Calu3 (cell line): Measurements from ENCODE around the gene CA14. TPM values are rescaled to one million over a fixed set of nuclear protein-coding genes. Genes with fewer than 3 reads are reported as not detected.
A peak's percentile ranks its signal among the peaks of the same experiment; 100 is the strongest.

ENCODE experiments used
- BruUV-seq: library from RNA; stranded (reverse); fragments of 400-500 nt; replicated peaks from 2 replicates; lab custom pipeline; 2021; lab: Mats Ljungman, UMichigan
- CTCF ChIA-PET: fragments of 300-600 bp; sonication (Branson Sonifier 250); formaldehyde crosslinking; loops from one replicate; lab custom pipeline; 2022; ENCODE audit warnings: antibody characterized with exemption; lab: Charles Lee
- DNase-seq: peaks from one replicate; pipeline ENCODE4 v3.0.0; 2022
- H3K27ac Mint-ChIP-seq: one replicate; pipeline ENCODE4 v1.8.0; 2022; ENCODE audit warnings: mixed read lengths; ENCODE audit not compliant: unreplicated experiment
- H3K27me3 Mint-ChIP-seq: one replicate; pipeline ENCODE4 v1.8.0; 2022; ENCODE audit warnings: mixed read lengths; ENCODE audit not compliant: unreplicated experiment
- H3K36me3 Mint-ChIP-seq: one replicate; pipeline ENCODE4 v1.8.0; 2022; ENCODE audit warnings: mild to moderate bottlenecking, moderate library complexity, mixed read lengths; ENCODE audit not compliant: insufficient read depth, unreplicated experiment
- H3K4me1 Mint-ChIP-seq: one replicate; pipeline ENCODE4 v1.8.0; 2022; ENCODE audit warnings: mild to moderate bottlenecking, low read depth, mixed read lengths; ENCODE audit not compliant: unreplicated experiment
- H3K4me3 Mint-ChIP-seq: one replicate; pipeline ENCODE4 v1.8.0; 2022; ENCODE audit warnings: mild to moderate bottlenecking, low read depth, moderate library complexity, mixed read lengths; ENCODE audit not compliant: unreplicated experiment
- H3K9me3 Mint-ChIP-seq: one replicate; pipeline ENCODE4 v1.8.0; 2022; ENCODE audit warnings: low read depth, mixed read lengths; ENCODE audit not compliant: unreplicated experiment
- intact Hi-C: fragments of 100-400 bp; cut with micrococcal nuclease; formaldehyde crosslinking; loops from one replicate; pipeline ENCODE4 v1.10.0; 2022; ENCODE audit not compliant: unreplicated experiment
- total RNA-seq: library from RNA; stranded (reverse); gene quantifications from 2 replicates; pipeline ENCODE4 v1.2.3, GENCODE V29; 2022
- TF ChIP-seq, protein P1 (sequence below): fragments of 200-600 bp; IDR thresholded peaks from one replicate; pipeline ENCODE4 v1.8.0; 2022; ENCODE audit warnings: antibody characterized with exemption; ENCODE audit not compliant: unreplicated experiment

Gene CA14
- total RNA-seq, 1 experiment from 2014 or later = 1.0 TPM

DNA sequence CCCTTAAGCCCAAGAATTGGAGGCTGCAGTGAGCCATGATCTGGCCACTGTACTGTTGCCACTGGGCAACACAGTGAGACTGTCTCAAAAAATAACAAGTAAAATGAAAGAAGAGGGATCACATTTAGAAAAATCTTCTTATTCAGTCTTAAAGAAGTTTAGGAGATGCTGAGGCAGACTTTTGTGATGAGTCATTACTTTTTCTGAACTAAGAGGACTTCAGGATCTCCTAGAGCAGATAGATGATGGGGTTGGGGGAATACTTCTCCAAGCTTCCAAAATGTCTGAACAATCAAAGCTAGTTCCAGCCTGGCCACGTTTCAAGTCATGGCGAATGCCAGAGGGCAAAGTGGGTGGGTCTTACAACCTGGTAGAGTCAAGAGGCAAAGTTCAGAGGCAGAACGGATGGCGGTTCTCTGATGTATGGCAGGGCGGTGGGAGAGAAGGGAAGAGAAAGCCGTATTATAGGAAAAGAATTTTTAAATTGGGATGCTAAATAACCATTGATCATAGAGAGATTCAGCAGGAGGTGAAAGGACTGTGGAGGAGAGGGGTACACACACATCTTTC, 22.6 kb downstream of the CA14 start:
- intact Hi-C loops = no loop called here
- peaks cover 15% of the 10 kb centered on the region for H3K36me3 Mint-ChIP-seq
- TF ChIP-seq, protein P1, sequence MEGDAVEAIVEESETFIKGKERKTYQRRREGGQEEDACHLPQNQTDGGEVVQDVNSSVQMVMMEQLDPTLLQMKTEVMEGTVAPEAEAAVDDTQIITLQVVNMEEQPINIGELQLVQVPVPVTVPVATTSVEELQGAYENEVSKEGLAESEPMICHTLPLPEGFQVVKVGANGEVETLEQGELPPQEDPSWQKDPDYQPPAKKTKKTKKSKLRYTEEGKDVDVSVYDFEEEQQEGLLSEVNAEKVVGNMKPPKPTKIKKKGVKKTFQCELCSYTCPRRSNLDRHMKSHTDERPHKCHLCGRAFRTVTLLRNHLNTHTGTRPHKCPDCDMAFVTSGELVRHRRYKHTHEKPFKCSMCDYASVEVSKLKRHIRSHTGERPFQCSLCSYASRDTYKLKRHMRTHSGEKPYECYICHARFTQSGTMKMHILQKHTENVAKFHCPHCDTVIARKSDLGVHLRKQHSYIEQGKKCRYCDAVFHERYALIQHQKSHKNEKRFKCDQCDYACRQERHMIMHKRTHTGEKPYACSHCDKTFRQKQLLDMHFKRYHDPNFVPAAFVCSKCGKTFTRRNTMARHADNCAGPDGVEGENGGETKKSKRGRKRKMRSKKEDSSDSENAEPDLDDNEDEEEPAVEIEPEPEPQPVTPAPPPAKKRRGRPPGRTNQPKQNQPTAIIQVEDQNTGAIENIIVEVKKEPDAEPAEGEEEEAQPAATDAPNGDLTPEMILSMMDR = no peak
- H3K4me3 Mint-ChIP-seq = peak overlapping the region; percentile 6
- no peak overlapping the region for H3K27ac Mint-ChIP-seq
- peaks cover 18% of the 10 kb centered on the region for H3K27me3 Mint-ChIP-seq
- CTCF ChIA-PET = interaction anchor here (1.2 to 1.4 kb wide), 3 partner anchors 9 to 24 kb away, joined by 3 to 5 read pairs (median 3); no protein-coding TSS in a partner anchor
- no peak for DNase-seq
- peaks cover 26% of the 10 kb centered on the region for H3K4me1 Mint-ChIP-seq
- no TSS peak for BruUV-seq
- no peaks in the 10 kb centered on the region for H3K9me3 Mint-ChIP-seq

DNA sequence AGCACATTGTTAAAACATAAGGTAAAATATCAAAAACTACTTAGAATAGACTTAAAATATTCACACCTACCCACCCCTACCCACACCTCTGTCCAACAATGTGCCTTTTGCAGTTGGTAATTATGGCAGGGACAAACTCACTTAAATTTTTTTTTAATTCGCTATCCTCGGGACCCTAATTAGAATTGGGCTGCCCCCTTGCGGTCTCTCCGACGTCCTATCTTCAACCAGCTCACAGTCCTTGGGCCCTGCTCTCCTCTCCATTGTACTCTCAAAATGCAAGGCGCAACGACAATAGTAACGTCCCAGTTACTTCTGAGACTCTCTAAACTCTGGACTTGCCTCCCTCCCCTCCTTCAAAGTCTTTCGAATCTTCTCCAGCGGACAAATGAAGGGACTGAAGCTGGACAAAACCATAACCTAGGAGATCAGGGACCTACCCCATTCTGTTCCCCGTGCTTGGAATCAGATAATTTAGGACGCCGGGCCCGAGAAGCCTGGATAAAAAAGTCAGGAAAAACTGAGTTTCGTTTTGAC, 23.7 kb downstream of the CA14 start:
- H3K4me1 Mint-ChIP-seq = peaks cover 26% of the 10 kb centered on the region
- no TSS peak for BruUV-seq
- CTCF ChIA-PET = interaction anchor here (0.5 to 2.2 kb wide), 12 partner anchors 10 to 532 kb away, joined by 3 to 50 read pairs (median 3); partner anchors contain the start of genes APH1A, CA14 and PLEKHO1
- TF ChIP-seq, protein P1 = peak; percentile 75
- H3K27ac Mint-ChIP-seq = peak overlapping the region; percentile 87
- H3K4me3 Mint-ChIP-seq = peak overlapping the region; percentile 79
- intact Hi-C loops = loop anchor here (1.0 kb wide), 1 partner anchor 25 kb away; no protein-coding TSS in a partner anchor
- peaks cover 18% of the 10 kb centered on the region for H3K27me3 Mint-ChIP-seq
- H3K36me3 Mint-ChIP-seq = peaks cover 15% of the 10 kb centered on the region
- DNase-seq = peak; percentile 85
- no peaks in the 10 kb centered on the region for H3K9me3 Mint-ChIP-seq

DNA sequence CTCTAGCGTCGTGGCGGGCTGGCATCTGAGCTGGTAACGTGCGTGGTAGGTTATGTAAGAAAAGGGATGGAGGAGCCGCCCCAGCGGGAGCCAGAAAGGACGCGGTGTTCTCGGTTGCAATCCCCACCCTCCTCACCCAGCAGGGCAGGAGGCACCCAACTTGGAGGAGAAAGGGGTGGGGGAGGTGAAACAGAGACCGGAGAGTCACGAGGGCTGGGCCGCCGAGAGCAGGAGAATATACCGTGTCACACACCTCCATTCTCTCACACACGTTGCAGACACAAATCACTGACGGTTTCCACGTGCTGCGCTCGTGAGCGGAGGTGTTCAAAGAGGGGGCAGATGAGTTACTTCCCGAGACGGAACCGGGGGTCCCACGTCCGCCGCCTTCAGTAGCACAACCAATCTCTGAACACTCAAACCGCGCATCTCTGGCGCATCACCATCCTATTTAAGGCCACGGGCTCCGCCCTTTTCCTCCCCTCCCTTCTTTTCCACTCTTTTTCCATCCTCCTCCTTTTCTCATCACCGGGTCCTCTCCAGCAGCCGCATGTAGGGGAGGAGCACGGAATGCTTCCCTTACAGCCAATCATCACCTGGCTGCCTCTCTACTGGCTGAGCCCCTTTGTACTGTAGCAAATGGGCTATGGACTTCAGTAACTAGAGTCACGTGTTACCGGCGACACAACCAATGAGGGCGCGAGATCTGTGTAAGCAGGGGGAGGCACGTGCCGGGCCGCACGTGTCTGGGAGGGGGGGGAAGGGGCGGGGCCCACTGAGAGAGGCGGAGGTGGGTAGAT, 24.4 kb downstream of the CA14 start, which contains the start of gene CIART:
Gene CIART (plus strand): TSS at position 797 of the 800 bp plus-strand sequence. CDS start 714 bp downstream, outside the sequence.
- peak; percentile 69 for DNase-seq
- CTCF ChIA-PET = interaction anchor here (0.6 to 2.2 kb wide), 10 partner anchors 11 to 531 kb away, joined by 3 to 50 read pairs (median 3); partner anchors contain the start of genes APH1A and CA14
- Mint-ChIP-seq H3K9me3 (no peaks in the 10 kb centered on the region), H3K4me3 (peak within 1 kb of the TSS; percentile 79), H3K27me3 (peaks cover 24% of the 10 kb centered on the region), H3K27ac (peak within 1 kb of the TSS; percentile 87), H3K4me1 (peaks cover 26% of the 10 kb centered on the region), H3K36me3 (peaks cover 15% of the 10 kb centered on the region)
- intact Hi-C loops = loop anchor here (1.0 kb wide), 1 partner anchor 26 kb away; no protein-coding TSS in a partner anchor
- TF ChIP-seq, protein P1 = no peak
- TSS peak; percentile 59 for BruUV-seq

DNA sequence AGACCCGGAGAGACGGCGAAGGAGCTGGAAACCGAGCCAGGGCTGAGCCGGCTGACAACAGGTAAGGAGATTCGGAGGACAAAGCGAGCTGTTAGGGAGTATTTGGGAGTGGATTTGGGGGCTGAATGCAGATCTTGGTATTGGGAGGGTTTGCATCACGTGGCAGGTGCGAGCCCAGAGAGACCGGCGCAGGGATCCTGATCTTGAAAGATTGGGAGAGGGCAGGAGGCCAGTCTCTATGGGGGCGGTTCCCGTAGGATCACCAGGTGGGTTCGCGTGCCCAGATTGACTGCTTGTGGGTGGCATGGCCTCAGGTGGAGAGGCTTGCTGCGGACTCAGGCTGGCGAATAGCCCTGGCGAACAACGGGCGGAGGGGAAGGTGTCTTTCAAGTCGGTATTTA, 25.0 kb downstream of the CA14 start:
- BruUV-seq = no TSS peak
- H3K27ac Mint-ChIP-seq = peak overlapping the region; percentile 87
- peak overlapping the region; percentile 79 for H3K4me3 Mint-ChIP-seq
- peaks cover 26% of the 10 kb centered on the region for H3K27me3 Mint-ChIP-seq
- no peaks in the 10 kb centered on the region for H3K9me3 Mint-ChIP-seq
- TF ChIP-seq, protein P1 = no peak
- intact Hi-C loops = no loop called here
- H3K4me1 Mint-ChIP-seq = peaks cover 26% of the 10 kb centered on the region
- CTCF ChIA-PET = interaction anchor here (2.2 kb wide), 1 partner anchor 27 kb away, joined by 50 read pairs; no protein-coding TSS in a partner anchor
- no peak for DNase-seq
- peaks cover 15% of the 10 kb centered on the region for H3K36me3 Mint-ChIP-seq
